Activated CD4-positive, alpha-beta T cell treated with anti-CD3 and anti-CD28 coated beads, Interleukin-2, amount 50 U/mL, for 1 hour (primary cell): ENCODE results near the gene CMTM1.
"Not testable (repeated sequence)": the region's sequence is repeated elsewhere in the genome, so short reads cannot be mapped to it uniquely, and the experiment has no call there.

ENCODE experiments used
- DNase-seq: peaks from one replicate; pipeline ENCODE4 v3.0.0-alpha.2; 2020

CMTM1 gene

GRCh38 chr16:66594739-66595138 is 28.5 kb downstream of the CMTM1 start:
- no peak for DNase-seq

GRCh38 chr16:66596559-66596958 is 30.3 kb downstream of the CMTM1 start:
- not testable (repeated sequence) for DNase-seq

DNA sequence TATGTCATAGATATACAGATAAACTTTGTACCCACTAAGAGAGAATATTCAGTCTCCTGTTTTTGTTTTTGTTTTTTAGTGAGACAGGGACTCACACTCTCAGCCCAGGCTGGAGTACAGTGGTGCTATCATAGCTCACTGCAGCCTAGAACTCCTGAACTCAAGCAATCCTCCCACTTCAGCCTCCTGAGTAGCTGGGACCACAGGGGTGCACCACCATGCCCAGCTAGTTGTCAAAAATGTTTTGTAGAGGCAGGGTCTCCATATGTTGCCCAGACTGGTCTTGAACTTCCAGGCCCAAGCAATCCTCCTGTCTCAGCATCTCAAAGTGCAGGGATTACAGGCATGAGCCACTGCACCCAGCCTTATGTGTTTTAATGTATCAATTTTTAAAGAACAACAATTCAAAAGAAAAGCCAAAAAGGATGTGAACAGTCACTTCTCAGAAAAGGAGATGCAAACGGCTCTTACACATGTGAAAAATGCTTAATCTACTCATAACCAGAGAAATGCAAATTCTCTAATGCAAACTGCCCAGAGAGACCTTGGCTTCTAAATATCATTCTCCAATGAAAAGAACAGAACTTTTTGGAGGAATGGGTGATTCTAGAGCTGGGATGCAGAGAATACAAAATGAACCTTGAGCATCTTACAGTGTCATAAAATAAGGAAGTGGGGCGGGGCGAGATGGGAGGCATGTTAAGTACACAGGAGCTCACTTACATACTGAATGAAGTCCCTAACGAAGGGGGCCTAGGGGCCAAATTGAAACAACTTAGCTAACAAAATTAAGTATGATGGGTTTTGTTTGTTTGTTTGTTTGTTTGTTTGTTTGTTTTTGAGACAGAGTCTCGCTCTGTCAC is 31.0 kb downstream of the CMTM1 start:
- DNase-seq = no peak

DNA sequence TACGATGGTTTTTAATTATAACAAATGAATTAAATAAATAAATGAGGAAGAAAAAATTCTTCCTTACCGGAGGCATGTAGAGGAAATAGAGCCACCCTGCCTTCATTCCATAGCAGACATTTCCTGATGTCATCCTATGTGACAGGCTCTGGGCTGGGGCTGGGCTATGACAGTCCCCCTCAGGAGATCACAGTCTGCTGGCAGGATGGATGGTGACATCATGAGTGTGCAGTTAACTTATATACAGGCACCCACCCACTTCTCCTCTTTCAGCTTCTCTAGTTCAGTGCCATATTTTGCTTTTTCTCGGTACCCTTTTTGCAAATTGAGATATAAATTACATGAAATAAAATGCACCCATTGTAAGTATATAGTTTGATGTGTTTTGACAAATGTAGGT is 31.9 kb downstream of the CMTM1 start:
- no peak for DNase-seq

DNA sequence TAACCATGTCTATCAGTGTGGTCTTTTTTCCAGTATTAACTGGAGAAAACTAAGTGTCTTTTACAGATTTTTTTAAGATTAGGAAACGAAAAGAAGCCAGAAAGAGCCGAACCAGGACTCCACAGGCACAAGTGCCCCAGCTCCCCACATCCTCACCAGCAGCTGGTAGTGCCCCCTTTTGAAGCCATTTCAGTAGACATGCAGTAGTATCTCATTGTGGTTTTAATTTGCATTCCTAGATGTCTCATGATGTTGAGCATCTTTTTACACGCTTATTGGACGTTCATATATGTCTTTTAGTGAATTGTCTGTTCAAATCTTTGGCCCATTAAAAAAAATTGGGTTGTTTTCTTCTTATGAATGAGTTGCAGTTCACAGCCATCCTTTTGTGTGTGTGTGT is 33.5 kb downstream of the CMTM1 start:
- DNase-seq = no peak

DNA sequence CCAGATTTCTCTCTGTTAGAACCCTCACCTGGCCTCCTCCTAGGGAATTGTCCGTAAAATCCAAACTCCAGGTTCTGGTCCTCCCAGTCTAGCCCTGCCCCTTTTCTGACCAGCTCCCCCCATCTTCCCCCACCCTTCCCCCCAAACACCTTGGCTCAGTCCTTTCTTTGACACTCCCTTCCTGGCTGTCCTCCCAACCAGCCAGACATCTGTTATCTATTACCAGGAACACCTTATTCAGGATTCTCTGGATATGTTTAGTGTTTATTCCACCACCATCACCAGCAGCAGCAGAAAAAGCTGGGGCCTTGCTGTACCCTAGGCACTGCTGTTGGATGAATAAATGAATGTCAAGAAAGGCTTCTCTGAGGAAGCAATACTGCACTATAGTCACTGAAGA is 34.2 kb downstream of the CMTM1 start:
- no peak for DNase-seq

GRCh38 chr16:66601471-66601870 is 35.2 kb downstream of the CMTM1 start:
- no peak for DNase-seq

- peak; percentile 70 for DNase-seq
Observed at GRCh38 chr16:66603537-66604375, 37.5 kb downstream of the CMTM1 start.

GRCh38 chr16:66604376-66605176 is 38.3 kb downstream of the CMTM1 start, which contains the start of gene CMTM3:
Gene CMTM3, plus strand, starts transcription at chr16:66604704. Its CDS starts 102 bp downstream, at chr16:66604806.
- DNase-seq = peak; percentile 73

DNA sequence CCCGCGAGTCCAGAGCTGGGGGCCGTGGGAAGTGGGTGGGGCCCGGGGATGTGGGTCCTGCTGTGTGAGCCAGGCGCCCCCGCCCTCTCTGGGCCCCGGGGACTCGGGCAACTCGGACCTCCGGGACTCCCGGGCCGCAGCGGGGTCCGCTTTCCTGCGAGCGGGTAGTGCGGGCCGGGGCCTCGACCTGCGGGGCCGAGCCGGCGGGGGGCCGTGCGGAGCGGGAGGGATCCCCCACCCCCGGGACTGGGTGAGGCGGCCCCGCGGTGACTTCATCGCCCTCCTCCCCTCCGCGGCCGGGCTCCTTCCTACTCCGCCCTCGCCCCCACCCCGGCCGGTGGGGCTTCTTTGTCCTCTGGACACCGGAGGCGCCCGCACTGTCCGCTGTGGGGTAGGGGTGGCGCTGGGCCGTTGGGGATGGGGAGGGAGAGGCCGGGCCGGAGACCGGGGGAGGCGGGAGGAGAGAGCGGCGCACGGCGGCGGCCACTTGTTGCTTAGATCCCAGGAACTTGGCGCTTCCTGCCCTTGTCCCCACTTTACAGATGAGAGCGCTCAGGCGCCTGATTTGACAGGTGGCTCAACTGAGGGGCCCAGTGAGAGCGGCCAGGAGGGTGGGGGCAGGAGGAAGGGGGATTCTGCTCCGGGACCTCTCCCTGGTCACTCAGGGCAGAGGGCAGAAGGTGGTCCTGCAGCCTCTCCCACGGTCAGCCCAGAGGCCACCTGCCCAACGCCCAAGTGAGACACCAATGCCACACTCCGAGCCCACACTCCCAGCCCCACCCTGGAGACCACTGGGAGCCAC is 39.1 kb downstream of the CMTM1 start:
- peak; percentile 29 for DNase-seq

- DNase-seq = no peak
Observed at GRCh38 chr16:66605979-66606751, 39.9 kb downstream of the CMTM1 start.

DNA sequence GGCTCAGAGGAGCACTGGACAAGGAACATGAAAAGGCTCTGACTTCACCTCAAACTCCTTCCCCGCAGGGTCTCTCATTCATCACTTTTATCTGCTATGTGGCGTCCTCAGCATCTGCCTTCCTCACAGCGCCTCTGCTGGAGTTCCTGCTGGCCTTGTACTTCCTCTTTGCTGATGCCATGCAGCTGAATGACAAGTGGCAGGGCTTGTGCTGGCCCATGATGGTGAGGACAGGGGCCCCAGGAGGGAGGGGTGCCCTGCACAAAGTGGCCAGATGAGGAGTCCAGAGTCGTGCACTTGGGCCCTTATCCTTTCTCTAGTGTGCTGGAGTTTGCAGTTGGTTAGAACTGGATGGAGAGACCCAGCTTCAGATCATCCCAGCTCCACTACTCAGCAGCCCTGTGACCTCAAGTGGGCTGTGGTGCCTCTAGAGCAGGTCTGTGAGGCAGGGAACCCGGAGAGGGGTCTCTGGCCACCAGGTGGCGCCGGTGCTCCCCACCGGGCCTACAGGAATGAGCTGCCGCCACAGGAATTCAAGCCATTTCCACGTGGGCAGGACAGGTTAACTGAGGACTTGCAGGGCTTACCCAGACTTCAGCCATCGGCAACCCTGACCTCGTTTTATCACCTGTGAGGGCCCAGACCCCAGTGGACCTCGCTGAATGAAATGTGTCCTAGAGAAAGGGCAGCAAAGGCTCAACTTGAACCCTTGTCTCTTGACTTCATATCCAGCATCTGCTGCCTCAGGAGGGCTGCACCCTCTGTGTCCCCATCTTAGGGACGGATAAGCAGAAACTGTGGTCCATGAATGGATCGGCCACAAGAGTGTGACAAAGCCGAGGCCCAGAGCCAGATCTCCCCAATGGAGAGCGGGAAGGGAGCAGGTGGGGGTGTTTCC is 42.3 kb downstream of the CMTM1 start:
- DNase-seq = peak; percentile 85

DNA sequence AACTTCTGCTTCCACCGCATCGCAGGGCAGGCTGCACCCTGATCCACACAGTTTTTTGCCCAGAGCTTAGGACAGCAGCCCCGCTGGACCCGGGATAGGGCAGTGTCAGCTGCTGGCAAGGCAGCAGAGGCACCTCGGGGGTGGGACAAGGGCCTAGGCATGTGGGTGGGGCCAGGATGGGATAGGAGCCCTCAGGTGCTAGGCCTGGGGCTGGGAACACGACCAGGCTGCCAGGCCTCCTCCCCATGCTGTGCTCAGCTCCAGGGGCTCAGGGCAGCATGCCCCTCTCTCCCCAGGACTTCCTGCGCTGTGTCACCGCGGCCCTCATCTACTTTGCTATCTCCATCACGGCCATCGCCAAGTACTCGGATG is 42.9 kb downstream of the CMTM1 start:
- DNase-seq = no peak

GRCh38 chr16:66610111-66610820 is 44.0 kb downstream of the CMTM1 start:
- DNase-seq = no peak

- DNase-seq = not testable (repeated sequence)
Observed at GRCh38 chr16:66611911-66612310, 45.7 kb downstream of the CMTM1 start.

- no peak for DNase-seq
Observed at GRCh38 chr16:66612422-66612821, 46.2 kb downstream of the CMTM1 start.

DNA sequence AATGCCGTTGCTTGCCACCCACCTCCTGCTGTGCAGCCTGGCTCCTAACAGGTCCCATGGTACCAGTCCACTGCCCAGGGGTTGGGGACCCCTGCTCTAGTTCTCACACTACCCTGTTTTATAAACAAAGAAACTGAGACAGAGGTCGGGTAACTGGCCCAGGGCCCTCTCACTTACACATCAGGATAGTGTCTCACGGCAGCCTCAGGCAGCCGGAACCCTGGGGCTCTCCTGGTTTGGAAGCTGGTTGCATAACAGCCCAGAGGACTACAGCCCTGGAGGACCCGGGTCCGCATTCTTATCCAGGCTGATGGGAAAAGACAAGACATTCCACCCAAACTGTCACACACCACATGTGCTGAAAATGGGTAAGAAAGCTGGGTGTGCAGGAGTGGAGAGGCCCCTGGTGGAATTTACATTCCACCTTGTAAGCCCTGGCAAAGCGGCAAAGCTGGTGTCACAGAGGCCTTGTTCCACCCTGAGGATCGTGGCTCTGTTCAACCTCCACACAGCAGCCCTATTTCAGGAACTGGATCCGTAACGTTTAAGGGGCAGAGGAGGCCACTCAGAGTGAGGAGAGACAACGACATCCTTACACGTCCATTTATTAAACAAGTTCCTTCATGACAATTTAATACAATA is 48.0 kb downstream of the CMTM1 start:
- DNase-seq = no peak

GRCh38 chr16:66616169-66616568 is 49.9 kb downstream of the CMTM1 start:
- no peak for DNase-seq

GRCh38 chr16:66616592-66616991 is 50.4 kb downstream of the CMTM1 start:
- DNase-seq = no peak
